PC-9 (cell line): ENCODE data around the gene OR51D1.

ENCODE experiments used
- CTCF ChIP-seq: fragments of 200-600 bp; sonication (generic); conservative IDR thresholded peaks from 2 replicates; pipeline ENCODE4 v1.6.1; 2017; ENCODE audit warnings: mixed run types, antibody characterized with exemption, mild to moderate bottlenecking, moderate library complexity
- EZH2 ChIP-seq: fragments of 200-600 bp; sonication (generic); IDR thresholded peaks from 2 replicates; pipeline ENCODE4 v1.8.0; 2017; ENCODE audit warnings: antibody characterized with exemption, low read depth

GRCh38 chr11:4682623-4683419 lies 45.5 kb downstream of the OR51D1 start:
- TF ChIP-seq CTCF (no peak), EZH2 (no peak)
